Right cardiac atrium (tissue), 5 donors: ENCODE data around the gene ADAMTS19. TPM values are rescaled to one million over a fixed set of nuclear protein-coding genes. Genes with fewer than 3 reads are reported as not detected.
"Not testable (repeated sequence)": the region's sequence is repeated elsewhere in the genome, so short reads cannot be mapped to it uniquely, and the experiment has no call there.

Experiments
- ATAC-seq, 2 donors: fragments of 200-7000 bp; cut with Tn5 transposase; one replicate each; pipeline versions ENCODE4 v1.8.0 to v1.9.1; 2020; ENCODE audit warnings: moderate library complexity in 2 of 2, mild to moderate bottlenecking in 1 of 2
- DNase-seq, 3 donors: peaks; one replicate each; pipeline ENCODE4 v3.0.0-alpha.2; 2020
- H3K27ac ChIP-seq: one replicate; pipeline ENCODE4 v1.5.1; 2013; ENCODE audit warnings: mild to moderate bottlenecking, low read length, control low read depth, moderate library complexity
- H3K27me3 ChIP-seq: one replicate; pipeline ENCODE4 v1.6.1; 2013; ENCODE audit not compliant: control insufficient read depth, insufficient read depth
- H3K4me1 ChIP-seq: one replicate; pipeline ENCODE4 v1.6.1; 2013; ENCODE audit warnings: low read length; ENCODE audit not compliant: control insufficient read depth, insufficient read depth
- H3K4me3 ChIP-seq: one replicate; pipeline ENCODE4 v1.5.1; 2013; ENCODE audit warnings: low read length, control low read depth
- H3K9me3 ChIP-seq: one replicate; pipeline ENCODE4 v1.6.1; 2013; ENCODE audit warnings: low read length; ENCODE audit not compliant: control insufficient read depth
- WGBS: extraction: QIAGEN DNeasy Blood & Tissue Kit; methylation state at CpG from one replicate; pipeline ENCODE4 v1.1.7; 2013; 5-methylcytosine and 5-hydroxymethylcytosine counted together
- intact Hi-C, 4 donors: fragments of 100-400 bp; cut with DNase I; formaldehyde crosslinking; loops; one replicate each; pipeline versions ENCODE4 v1.11.0 to v1.14.0; 2022 to 2023
- polyA plus RNA-seq: library from polyadenylated mRNA; stranded (reverse); fragments of 200-250 nt; gene quantifications from one replicate; pipeline ENCODE4 v1.2.3, GENCODE V29; 2013
- total RNA-seq, 4 donors: library from RNA; stranded (reverse); fragmentation: NEBNext Ultra II Directional; extraction: Animal tissue kit (Norgen Biotek cat#: 25700); gene quantifications; one replicate each; pipeline ENCODE4 v1.2.1, GENCODE V29; 2021
- donor health status: healthy with polysubstance abuse.
- donor health status: DM: no; HTN: yes; CAD: no.
- donor health status: DM: no; HTN: no; CAD: no.
- donor health status: DM: no; HTN: yes; CAD: no; lungs with severe emphysema.
- donor health status: DM: yes; HTN: yes; CAD: no.

Gene ADAMTS19
- total and polyA plus RNA-seq, 5 donors, result 0.25 to 2.1 (median 1.5) TPM

GRCh38 chr5:129593525-129593924 is 133.4 kb downstream of the ADAMTS19 start:
- Histone ChIP-seq H3K4me3 (no peak overlapping the region), H3K9me3 (no peaks in the 10 kb centered on the region), H3K27me3 (no peaks in the 10 kb centered on the region), H3K27ac (no peak overlapping the region), H3K4me1 (no peaks in the 10 kb centered on the region)
- WGBS, result 70% methylated on average over 2 of the region's 2 CpGs
- no peak for DNase-seq
- no peak for ATAC-seq
- intact Hi-C loops, result no loop called here

GRCh38 chr5:129601576-129601975 is 141.5 kb downstream of the ADAMTS19 start:
- Histone ChIP-seq H3K4me1 (no peaks in the 10 kb centered on the region), H3K9me3 (no peaks in the 10 kb centered on the region), H3K27ac (no peak overlapping the region), H3K4me3 (no peak overlapping the region), H3K27me3 (no peaks in the 10 kb centered on the region)
- intact Hi-C loops, result no loop called here
- DNase-seq, result no peak
- 71% methylated on average over 2 of the region's 2 CpGs for WGBS
- no peak for ATAC-seq

- Histone ChIP-seq H3K4me1 (no peaks in the 10 kb centered on the region), H3K9me3 (no peaks in the 10 kb centered on the region), H3K4me3 (no peak overlapping the region), H3K27ac (no peak overlapping the region), H3K27me3 (no peaks in the 10 kb centered on the region)
- ATAC-seq, result no peak
- intact Hi-C loops, result no loop called here
- DNase-seq, result no peak
- 98% methylated on average over 1 of the region's 1 CpG for WGBS
Measured at GRCh38 chr5:129608350-129608749, 148.3 kb downstream of the ADAMTS19 start.

DNA sequence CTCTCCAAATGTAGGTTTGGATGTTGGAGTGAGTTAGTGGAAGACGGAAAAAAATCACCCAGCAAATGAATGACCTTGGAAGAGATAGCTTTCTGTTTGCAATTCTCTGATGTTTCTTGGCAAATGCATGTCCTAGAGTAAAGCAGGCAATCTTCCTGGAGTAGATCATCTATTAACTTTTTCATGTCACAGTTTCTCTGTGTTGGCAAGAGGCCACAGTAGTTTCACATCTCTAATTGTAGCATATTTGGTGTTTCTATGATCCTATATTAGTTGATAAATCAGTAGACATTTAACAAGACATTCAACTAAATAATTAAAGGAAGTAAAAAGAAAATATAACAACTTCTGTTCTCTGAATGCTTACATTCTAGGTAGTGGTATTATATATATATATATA is 149.6 kb downstream of the ADAMTS19 start:
- no peaks in the 10 kb centered on the region for H3K4me1 ChIP-seq
- H3K27ac ChIP-seq, result no peak overlapping the region
- ATAC-seq (no peak), DNase-seq (no peak)
- no peaks in the 10 kb centered on the region for H3K9me3 ChIP-seq
- H3K4me3 ChIP-seq, result no peak overlapping the region
- 71% methylated on average over 1 of the region's 1 CpG for WGBS
- intact Hi-C loops, result no loop called here
- H3K27me3 ChIP-seq, result no peaks in the 10 kb centered on the region

- H3K27ac ChIP-seq, result no peak overlapping the region
- ATAC-seq (no peak), DNase-seq (no peak)
- no peaks in the 10 kb centered on the region for H3K9me3 ChIP-seq
- H3K4me3 ChIP-seq, result no peak overlapping the region
- intact Hi-C loops, result no loop called here
- H3K27me3 ChIP-seq, result no peaks in the 10 kb centered on the region
- 44% methylated on average over 1 of the region's 1 CpG for WGBS
- H3K4me1 ChIP-seq, result no peaks in the 10 kb centered on the region
Measured at GRCh38 chr5:129616517-129616916, 156.4 kb downstream of the ADAMTS19 start.

- intact Hi-C loops, result no loop called here
- H3K27ac ChIP-seq, result no peak overlapping the region
- no peaks in the 10 kb centered on the region for H3K27me3 ChIP-seq
- 65% methylated on average over 1 of the region's 1 CpG for WGBS
- H3K4me1 ChIP-seq, result no peaks in the 10 kb centered on the region
- H3K9me3 ChIP-seq, result no peaks in the 10 kb centered on the region
- no peak for ATAC-seq
- no peak overlapping the region for H3K4me3 ChIP-seq
- DNase-seq, result no peak
Measured at GRCh38 chr5:129617206-129617605, 157.1 kb downstream of the ADAMTS19 start.

DNA sequence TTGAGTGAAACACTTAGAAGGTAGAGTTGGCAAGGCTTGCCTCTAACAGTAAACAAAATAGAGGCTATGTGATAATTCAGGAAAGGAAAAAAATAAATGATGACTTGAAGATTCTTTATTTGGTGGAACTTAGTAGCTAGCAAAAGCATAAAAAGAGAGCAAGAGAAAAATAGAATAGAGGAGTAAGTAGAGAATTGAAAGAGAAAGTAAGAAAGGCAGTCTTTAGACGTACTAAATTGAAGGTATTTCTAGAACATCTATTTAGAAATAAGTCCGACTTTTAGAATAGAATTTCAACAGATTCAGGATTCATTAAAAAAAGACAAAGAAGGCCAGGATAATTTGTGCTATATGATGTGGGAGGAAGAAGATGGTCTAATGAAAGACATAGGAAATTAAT is 159.7 kb downstream of the ADAMTS19 start:
- ATAC-seq, result no peak
- H3K27ac ChIP-seq, result no peak overlapping the region

DNA sequence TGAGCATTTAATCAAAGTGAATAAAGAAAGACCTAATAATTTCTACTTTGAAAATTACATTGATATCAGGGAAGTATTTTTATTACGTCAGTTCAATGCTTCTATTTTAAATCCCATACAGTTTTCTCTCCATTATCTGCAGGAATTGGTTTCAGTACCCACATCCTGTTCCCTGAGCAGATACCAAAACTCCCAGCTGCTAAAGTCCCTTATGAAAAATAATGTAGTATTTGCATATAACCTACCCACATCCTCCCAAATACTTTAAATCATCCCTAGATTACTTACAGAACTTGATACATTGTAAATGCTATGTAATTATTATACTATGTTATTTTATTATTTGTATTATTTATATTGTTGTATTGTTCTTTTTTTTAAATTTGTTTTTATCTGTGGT is 162.4 kb downstream of the ADAMTS19 start:
- intact Hi-C loops, result no loop called here
- DNase-seq (no peak), ATAC-seq (no peak)
- Histone ChIP-seq H3K9me3 (no peaks in the 10 kb centered on the region), H3K4me3 (no peak overlapping the region), H3K27ac (no peak overlapping the region), H3K27me3 (no peaks in the 10 kb centered on the region), H3K4me1 (no peaks in the 10 kb centered on the region)
- WGBS, result 65% methylated on average over 1 of the region's 1 CpG

More for the DNA sequence above, 159.7 kb downstream of the ADAMTS19 start:
- DNase-seq, result no peak
- H3K27me3 ChIP-seq, result no peaks in the 10 kb centered on the region
- 66% methylated on average over 2 of the region's 2 CpGs for WGBS
- H3K4me3 ChIP-seq, result no peak overlapping the region
- intact Hi-C loops, result no loop called here
- H3K4me1 ChIP-seq, result no peaks in the 10 kb centered on the region
- H3K9me3 ChIP-seq, result no peaks in the 10 kb centered on the region

DNA sequence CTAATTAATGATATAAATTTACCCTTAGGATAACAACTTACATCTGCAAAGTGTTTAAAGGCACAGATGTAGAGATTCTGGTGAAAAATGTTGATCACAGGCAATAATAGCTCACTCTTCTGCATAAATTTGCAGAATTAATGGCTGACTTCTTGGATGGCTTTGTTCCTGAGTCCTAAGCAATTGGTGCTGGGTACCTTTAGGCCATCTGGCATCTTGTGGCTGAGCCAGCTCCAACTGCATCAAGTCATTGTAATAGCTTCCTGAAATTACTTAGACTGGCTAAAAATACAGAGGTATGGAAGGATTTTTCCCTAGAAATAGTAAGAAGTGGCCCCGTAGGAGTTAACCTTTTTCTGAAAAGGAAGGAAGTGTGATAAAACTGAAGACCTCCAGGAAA is 169.5 kb downstream of the ADAMTS19 start:
- Histone ChIP-seq H3K4me3 (no peak overlapping the region), H3K4me1 (no peaks in the 10 kb centered on the region), H3K27ac (no peak overlapping the region), H3K9me3 (no peaks in the 10 kb centered on the region), H3K27me3 (no peaks in the 10 kb centered on the region)
- intact Hi-C loops, result no loop called here
- DNase-seq (no peak), ATAC-seq (no peak)
- WGBS, result 32% methylated on average over 1 of the region's 1 CpG

DNA sequence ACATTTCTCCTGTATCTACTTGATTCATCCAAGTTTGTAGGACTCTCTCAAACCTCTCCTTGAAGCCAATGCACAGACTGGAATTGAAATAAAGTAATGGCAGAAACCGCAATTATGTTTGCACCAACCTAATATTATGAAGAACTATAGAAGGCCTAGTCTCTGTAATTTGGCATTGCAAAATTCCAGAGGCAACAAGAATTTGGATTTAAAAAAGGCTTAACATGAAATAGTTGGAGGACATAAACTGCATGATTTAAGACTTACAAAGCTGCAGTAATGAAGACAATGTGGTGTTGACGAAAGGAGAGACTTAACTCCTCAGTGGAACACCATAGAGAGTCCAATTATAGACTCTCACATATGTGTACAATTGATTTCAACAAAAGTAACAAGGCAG is 170.0 kb downstream of the ADAMTS19 start:
- ATAC-seq (no peak), DNase-seq (no peak)
- Histone ChIP-seq H3K4me3 (no peak overlapping the region), H3K27ac (no peak overlapping the region), H3K9me3 (no peaks in the 10 kb centered on the region), H3K27me3 (no peaks in the 10 kb centered on the region), H3K4me1 (no peaks in the 10 kb centered on the region)
- 77% methylated on average over 2 of the region's 2 CpGs for whole genome bisulfite sequencing
- intact Hi-C loops, result no loop called here

GRCh38 chr5:129631961-129632360 is 171.9 kb downstream of the ADAMTS19 start:
- no peaks in the 10 kb centered on the region for H3K9me3 ChIP-seq
- ATAC-seq (no peak), DNase-seq (no peak)
- H3K27me3 ChIP-seq, result no peaks in the 10 kb centered on the region
- no peaks in the 10 kb centered on the region for H3K4me1 ChIP-seq
- H3K4me3 ChIP-seq, result no peak overlapping the region
- H3K27ac ChIP-seq, result no peak overlapping the region
- intact Hi-C loops, result no loop called here

- H3K27ac ChIP-seq, intact Hi-C loops, H3K9me3 ChIP-seq, H3K4me1 ChIP-seq, ATAC-seq, H3K27me3 ChIP-seq, DNase-seq, H3K4me3 ChIP-seq: not testable (repeated sequence)
- 89% methylated on average over 11 of the region's 11 CpGs for WGBS
Measured at GRCh38 chr5:129637501-129637900, 177.4 kb downstream of the ADAMTS19 start.
